GM21529 (cell line): ENCODE data around the gene MFSD1.

Experiments
- ATAC-seq: cut with Tn5 transposase; IDR thresholded peaks from one replicate; pipeline ENCODE4 v1.9.1; 2021; ENCODE audit not compliant: unreplicated experiment

MFSD1 gene

DNA sequence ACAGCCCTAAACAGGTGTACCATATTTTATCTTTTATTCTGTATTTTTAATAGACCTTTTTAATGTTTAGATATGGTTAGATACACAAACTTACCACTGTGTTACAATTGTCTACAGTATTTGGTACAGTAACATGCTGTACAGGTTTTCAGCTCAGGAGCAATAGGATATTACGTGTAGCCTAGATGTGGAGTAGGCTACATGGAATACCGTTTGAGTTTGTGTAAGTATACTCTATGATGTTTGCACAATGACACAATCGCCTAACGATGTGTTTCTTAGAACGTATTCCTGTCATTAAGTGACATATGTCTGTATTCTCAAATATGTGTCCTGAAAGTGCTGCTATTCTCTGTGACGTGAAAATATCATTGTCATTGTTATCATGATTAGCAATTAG, 62.6 kb downstream of the MFSD1 start:
- no peak for ATAC-seq

DNA sequence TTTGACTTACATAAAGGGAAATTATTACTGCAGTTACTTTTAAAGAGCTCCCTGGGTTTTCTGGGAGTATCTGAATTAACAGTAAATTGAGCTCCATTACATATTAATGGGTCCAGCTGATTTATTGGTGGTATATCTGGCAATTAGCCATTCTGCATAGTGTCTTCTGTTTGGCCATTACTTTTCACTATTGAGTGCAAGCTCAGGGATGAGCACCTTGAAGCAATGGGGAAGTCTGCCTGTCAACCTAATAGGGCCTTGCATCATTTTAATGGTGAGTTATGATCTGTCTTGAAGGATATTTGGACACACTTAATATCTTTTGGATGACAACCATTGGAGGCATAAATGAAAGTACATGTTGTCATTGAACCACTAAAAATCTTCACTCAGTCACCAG, 73.8 kb downstream of the MFSD1 start:
- no peak for ATAC-seq
